BLaER1 treated with 17β-estradiol and CSF1 and Interleukin-3, amounts not matched to agents 10 nM and 100 nM (cell line): Measurements from ENCODE around the gene STX17.
"Not testable (repeated sequence)": the region's sequence is repeated elsewhere in the genome, so short reads cannot be mapped to it uniquely, and the experiment has no call there.

Experiments used
- H3K27ac ChIP-seq, 11 experiments: shearing (Covaris generic); formaldehyde crosslinking; 2 replicates each; pipeline ENCODE4 v1.8.1; 2022
- H3K27me3 ChIP-seq, 11 experiments: shearing (Covaris generic); formaldehyde crosslinking; 2 replicates each; pipeline ENCODE4 v1.8.1; 2022
- H3K36me3 ChIP-seq, 11 experiments: shearing (Covaris generic); formaldehyde crosslinking; 2 replicates each; pipeline ENCODE4 v1.8.1; 2022
- H3K4me1 ChIP-seq, 10 experiments: shearing (Covaris generic); formaldehyde crosslinking; 2 replicates each; pipeline ENCODE4 v1.8.1; 2022
- H3K4me2 ChIP-seq, 11 experiments: shearing (Covaris generic); formaldehyde crosslinking; 2 replicates each; pipeline ENCODE4 v1.8.1; 2022
- H3K4me3 ChIP-seq, 10 experiments: shearing (Covaris generic); formaldehyde crosslinking; 2 replicates each; pipeline ENCODE4 v1.8.1; 2022
- H3K9ac ChIP-seq, 11 experiments: shearing (Covaris generic); formaldehyde crosslinking; 2 replicates each; pipeline ENCODE4 v1.8.1; 2022
- H3K9me3 ChIP-seq, 11 experiments: shearing (Covaris generic); formaldehyde crosslinking; replicated peaks in 1 of 11; 2 replicates each; pipeline ENCODE4 v1.8.1; 2022
- H4K20me1 ChIP-seq, 11 experiments: shearing (Covaris generic); formaldehyde crosslinking; 2 replicates each; pipeline ENCODE4 v1.8.1; 2022
- Cebpa-rat ChIP-seq, 11 experiments: shearing (Covaris generic); IDR thresholded peaks; 2 replicates each; pipeline ENCODE4 v1.8.1; 2022

STX17 gene

GRCh38 chr9:99906403-99907207 is at the start of gene STX17:
TSS of gene STX17 (plus strand) at chr9:99906654. CDS start at chr9:99915240, 8,586 bp downstream.
- peaks cover 0 to 13% (median 0%) of the 10 kb centered on the region in 11 experiments; a peak in 6 of 22 replicates for H4K20me1 ChIP-seq

DNA sequence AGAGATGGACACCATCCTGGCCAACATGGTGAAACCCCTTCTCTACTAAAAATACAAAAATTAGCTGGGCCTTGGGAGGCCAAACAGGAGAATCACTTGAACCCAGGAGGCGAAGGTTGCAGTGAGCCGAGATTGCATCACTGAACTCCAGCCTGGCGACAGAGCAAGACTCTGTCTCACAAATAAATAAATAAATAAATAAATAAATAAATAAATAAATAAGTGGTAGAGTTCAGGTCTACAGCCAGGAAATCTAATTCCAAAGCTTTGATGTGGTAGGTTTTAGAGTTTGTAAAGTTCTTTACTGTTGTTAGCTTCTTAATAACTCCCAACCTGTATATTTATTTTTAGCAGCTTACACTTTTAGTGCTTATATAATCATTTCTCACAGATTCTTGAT is 48.9 kb upstream of the STX17 start:
- H3K9ac ChIP-seq, H4K20me1 ChIP-seq, H3K4me2 ChIP-seq, H3K36me3 ChIP-seq, H3K4me3 ChIP-seq, H3K27me3 ChIP-seq, H3K27ac ChIP-seq, H3K9me3 ChIP-seq: not testable (repeated sequence)
- peaks cover 3 to 12% (median 8%) of the 10 kb centered on the region in 10 experiments; a peak in 15 of 20 replicates for H3K4me1 ChIP-seq

More at GRCh38 chr9:99906403-99907207, at the start of gene STX17:
- Histone ChIP-seq H3K9me3 (no peaks in the 10 kb centered on the region; a peak in 1 of 22 replicates), H3K36me3 (peaks cover 0 to 10% (median 9%) of the 10 kb centered on the region in 11 experiments; a peak in 15 of 22 replicates), H3K27me3 (no peaks in the 10 kb centered on the region), H3K27ac (peak within 1 kb of the TSS; percentile 87 to 97 (median 94)), H3K4me1 (peaks cover 12 to 25% (median 20%) of the 10 kb centered on the region in 10 experiments), H3K9ac (peak within 1 kb of the TSS; percentile 83 to 96 (median 93)), H3K4me3 (peak within 1 kb of the TSS; percentile 70 to 97 (median 82)), H3K4me2 (peak within 1 kb of the TSS; percentile 83 to 96 (median 91))
- TF ChIP-seq Cebpa-rat (IDR thresholded peaks at IDR 0.05): no peak

GRCh38 chr9:99858087-99858486 is 48.4 kb upstream of the STX17 start:
- no peaks in the 10 kb centered on the region for H3K36me3 ChIP-seq
- no peak overlapping the region for H3K4me3 ChIP-seq
- H3K27me3 ChIP-seq: no peaks in the 10 kb centered on the region
- H3K27ac ChIP-seq: no peak overlapping the region
- H3K9me3 ChIP-seq: no peaks in the 10 kb centered on the region
- H3K4me2 ChIP-seq: no peak overlapping the region
- no peak overlapping the region for H3K9ac ChIP-seq
- H3K4me1 ChIP-seq: peaks cover 3 to 10% (median 8%) of the 10 kb centered on the region in 10 experiments; a peak in 15 of 20 replicates
- no peak for TF ChIP-seq Cebpa-rat (IDR thresholded peaks at IDR 0.05)
- no peaks in the 10 kb centered on the region for H4K20me1 ChIP-seq

DNA sequence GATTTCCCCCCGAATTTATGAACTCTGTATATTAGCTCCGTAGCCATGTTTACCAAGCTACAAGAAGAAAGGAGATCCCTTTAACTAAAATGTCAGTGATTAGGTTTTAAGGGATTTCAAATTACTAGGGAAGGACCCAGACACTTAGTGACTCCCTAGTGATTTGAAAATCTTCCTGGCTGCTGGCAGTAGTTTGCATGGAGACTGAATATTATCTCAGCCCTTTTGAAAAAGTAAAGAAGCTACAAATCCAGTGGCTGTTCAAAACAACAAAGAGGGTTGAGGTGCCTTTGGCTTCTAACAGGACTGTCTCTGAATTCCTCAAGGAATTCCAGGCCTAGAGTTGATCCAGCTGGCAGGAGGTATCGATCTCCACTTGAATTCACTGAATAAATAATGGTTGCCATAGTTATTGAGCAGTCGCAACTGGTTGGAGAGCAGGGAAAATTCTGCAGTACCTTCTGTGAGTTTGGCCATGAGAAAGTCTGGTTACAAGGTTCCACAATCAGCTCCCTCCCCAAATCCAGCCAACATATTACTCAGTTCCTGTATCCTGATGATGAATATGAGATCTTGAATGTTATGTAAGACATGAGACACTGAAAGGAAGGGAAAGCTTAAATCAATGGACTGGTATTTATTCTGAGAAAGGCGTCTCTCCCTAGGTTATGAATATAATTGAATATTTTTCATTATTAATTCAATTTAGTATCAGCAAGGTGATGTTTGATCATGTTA is 47.0 kb upstream of the STX17 start:
- Histone ChIP-seq H3K4me3 (no peak overlapping the region), H3K9me3 (no peaks in the 10 kb centered on the region), H3K4me2 (no peak overlapping the region), H3K27ac (no peak overlapping the region), H3K9ac (no peak overlapping the region), H3K36me3 (no peaks in the 10 kb centered on the region), H4K20me1 (no peaks in the 10 kb centered on the region), H3K27me3 (no peaks in the 10 kb centered on the region), H3K4me1 (peaks cover 3 to 10% (median 8%) of the 10 kb centered on the region in 10 experiments; a peak in 15 of 20 replicates)
- TF ChIP-seq Cebpa-rat (IDR thresholded peaks at IDR 0.05): no peak

- no peaks in the 10 kb centered on the region for H3K9me3 ChIP-seq
- TF ChIP-seq Cebpa-rat (IDR thresholded peaks at IDR 0.05): no peak
- no peaks in the 10 kb centered on the region for H3K36me3 ChIP-seq
- no peak overlapping the region for H3K9ac ChIP-seq
- peaks cover 3 to 10% (median 8%) of the 10 kb centered on the region in 10 experiments; a peak in 15 of 20 replicates for H3K4me1 ChIP-seq
- no peak overlapping the region for H3K27ac ChIP-seq
- H3K27me3 ChIP-seq: no peaks in the 10 kb centered on the region
- H3K4me3 ChIP-seq: no peak overlapping the region
- H3K4me2 ChIP-seq: no peak overlapping the region
- H4K20me1 ChIP-seq: no peaks in the 10 kb centered on the region
Observed at GRCh38 chr9:99860266-99860665, 46.2 kb upstream of the STX17 start.

DNA sequence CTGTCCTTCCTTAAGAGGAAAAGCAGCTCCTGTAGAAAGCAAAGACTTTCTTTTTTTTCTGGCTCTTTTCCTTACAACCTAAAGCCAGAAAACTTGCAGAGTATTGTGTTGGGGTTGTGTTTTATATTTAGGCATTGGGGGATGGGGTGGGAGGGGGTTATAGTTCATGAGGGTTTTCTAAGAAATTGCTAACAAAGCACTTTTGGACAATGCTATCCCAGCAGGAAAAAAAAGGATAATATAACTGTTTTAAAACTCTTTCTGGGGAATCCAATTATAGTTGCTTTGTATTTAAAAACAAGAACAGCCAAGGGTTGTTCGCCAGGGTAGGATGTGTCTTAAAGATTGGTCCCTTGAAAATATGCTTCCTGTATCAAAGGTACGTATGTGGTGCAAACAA is 42.5 kb upstream of the STX17 start:
- Histone ChIP-seq H3K9ac (no peak overlapping the region), H3K4me3 (no peak overlapping the region), H4K20me1 (no peaks in the 10 kb centered on the region), H3K4me2 (no peak overlapping the region), H3K4me1 (peaks cover 3 to 10% (median 8%) of the 10 kb centered on the region in 10 experiments; a peak in 15 of 20 replicates), H3K36me3 (no peaks in the 10 kb centered on the region), H3K27me3 (no peaks in the 10 kb centered on the region), H3K9me3 (no peaks in the 10 kb centered on the region), H3K27ac (no peak overlapping the region)
- TF ChIP-seq Cebpa-rat (IDR thresholded peaks at IDR 0.05): no peak

DNA sequence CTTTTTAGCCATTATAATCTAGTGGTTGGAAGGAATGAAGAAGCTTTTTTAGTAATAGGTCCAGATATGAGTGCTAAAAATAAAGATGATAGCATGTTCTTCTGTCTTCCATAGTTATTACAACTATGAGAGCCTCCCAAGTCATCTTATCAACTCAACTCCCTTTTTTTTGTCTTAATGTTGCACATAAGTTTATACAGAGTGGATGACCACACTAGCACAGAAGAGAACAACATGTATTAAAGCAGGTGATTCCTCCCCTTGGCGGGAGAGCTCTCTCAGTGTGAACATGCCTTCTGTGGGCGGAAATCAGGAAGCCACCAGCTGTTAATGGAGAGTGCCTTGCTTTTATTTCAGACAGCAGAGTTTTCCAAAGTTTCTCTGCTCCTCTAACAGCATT is 40.1 kb upstream of the STX17 start:
- H3K4me2 ChIP-seq: no peak overlapping the region
- no peak overlapping the region for H3K27ac ChIP-seq
- no peaks in the 10 kb centered on the region for H3K27me3 ChIP-seq
- H3K9ac ChIP-seq: no peak overlapping the region
- H3K4me3 ChIP-seq: no peak overlapping the region
- H3K4me1 ChIP-seq: peaks cover under 1 to 6% (median 5%) of the 10 kb centered on the region in 10 experiments; a peak in 15 of 20 replicates
- TF ChIP-seq Cebpa-rat (IDR thresholded peaks at IDR 0.05): no peak
- H4K20me1 ChIP-seq: no peaks in the 10 kb centered on the region
- H3K9me3 ChIP-seq: no peaks in the 10 kb centered on the region
- no peaks in the 10 kb centered on the region for H3K36me3 ChIP-seq

GRCh38 chr9:99867536-99867935 is 38.9 kb upstream of the STX17 start:
- no peak overlapping the region for H3K9ac ChIP-seq
- no peak overlapping the region for H3K4me2 ChIP-seq
- H3K27ac ChIP-seq: no peak overlapping the region
- no peak overlapping the region for H3K4me3 ChIP-seq
- H3K36me3 ChIP-seq: no peaks in the 10 kb centered on the region
- no peaks in the 10 kb centered on the region for H3K9me3 ChIP-seq
- H3K27me3 ChIP-seq: no peaks in the 10 kb centered on the region
- no peaks in the 10 kb centered on the region for H3K4me1 ChIP-seq
- TF ChIP-seq Cebpa-rat (IDR thresholded peaks at IDR 0.05): no peak
- H4K20me1 ChIP-seq: no peaks in the 10 kb centered on the region

DNA sequence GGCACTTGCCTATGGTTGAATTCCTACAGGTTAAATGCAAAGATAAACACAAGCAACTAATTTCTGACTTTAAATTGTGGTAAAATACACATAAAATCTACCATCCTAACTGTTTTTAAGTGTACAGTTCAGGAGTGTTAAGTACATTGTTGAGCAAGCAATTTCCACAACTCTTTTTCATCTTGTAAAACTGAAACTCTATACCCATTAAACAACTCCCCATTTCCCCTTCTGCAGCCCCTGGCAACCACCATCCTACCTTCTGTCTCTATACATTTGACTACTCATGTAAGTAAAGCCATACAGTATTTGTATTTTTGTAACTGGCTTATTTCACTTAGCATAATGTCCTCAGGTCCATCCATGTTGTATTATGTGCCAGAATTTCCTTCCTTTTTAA is 38.5 kb upstream of the STX17 start:
- Histone ChIP-seq H3K4me3 (no peak overlapping the region), H3K4me2 (no peak overlapping the region), H3K9me3 (no peaks in the 10 kb centered on the region), H3K27me3 (no peaks in the 10 kb centered on the region), H4K20me1 (no peaks in the 10 kb centered on the region), H3K9ac (no peak overlapping the region), H3K36me3 (no peaks in the 10 kb centered on the region), H3K27ac (no peak overlapping the region), H3K4me1 (no peaks in the 10 kb centered on the region)
- no peak for TF ChIP-seq Cebpa-rat (IDR thresholded peaks at IDR 0.05)
